Lower leg skin (tissue), 4 donors: ENCODE results near the gene ZNF185. TPM values are rescaled to one million over a fixed set of nuclear protein-coding genes. Genes with fewer than 3 reads are reported as not detected.

Source experiments
- DNase-seq, 2 donors: peaks; one replicate each; pipeline ENCODE4 v3.0.0-alpha.2; 2019; ENCODE audit warnings: low spot score in 2 of 2
- H3K4me3 ChIP-seq: fragments of 200-600 bp; sonication (generic); 2 replicates; pipeline ENCODE4 v1.5.1; 2017; ENCODE audit warnings: mild to moderate bottlenecking, low read depth; ENCODE audit not compliant: poor library complexity, severe bottlenecking
- POLR2A ChIP-seq, 2 donors: fragments of 450-650 bp; IDR thresholded peaks; one replicate each; pipeline ENCODE4 v1.6.1; 2016 to 2017; ENCODE audit warnings: antibody characterized with exemption in 2 of 2, mild to moderate bottlenecking in 1 of 2, moderate library complexity in 1 of 2
- WGBS, 2 donors: methylation state at CpG; one replicate each; pipeline ENCODE4 v1.1.5; 2018; 5-methylcytosine and 5-hydroxymethylcytosine counted together
- intact Hi-C: fragments of 100-400 bp; cut with DNase I; formaldehyde crosslinking; loops from one replicate; pipeline ENCODE4 v1.15.0; 2023; ENCODE audit warnings: low total_unique reads
- total RNA-seq, 4 donors: library from RNA; depleted of rRNA; stranded (reverse); fragments of >200 nt; gene quantifications; one replicate each; pipeline ENCODE4 v1.1.0, GENCODE V29; 2016
- TF ChIP-seq, protein P1 (sequence below), 3 donors: fragments of 450-650 bp; IDR thresholded peaks; one replicate each; pipeline ENCODE4 v1.5.1; 2016; ENCODE audit warnings: antibody characterized with exemption in 3 of 3, mild to moderate bottlenecking in 3 of 3, moderate library complexity in 2 of 3

The ZNF185 gene
- total RNA-seq, 4 donors from 2014 or later, result 58.8 to 77.1 (median 72.1) TPM

DNA sequence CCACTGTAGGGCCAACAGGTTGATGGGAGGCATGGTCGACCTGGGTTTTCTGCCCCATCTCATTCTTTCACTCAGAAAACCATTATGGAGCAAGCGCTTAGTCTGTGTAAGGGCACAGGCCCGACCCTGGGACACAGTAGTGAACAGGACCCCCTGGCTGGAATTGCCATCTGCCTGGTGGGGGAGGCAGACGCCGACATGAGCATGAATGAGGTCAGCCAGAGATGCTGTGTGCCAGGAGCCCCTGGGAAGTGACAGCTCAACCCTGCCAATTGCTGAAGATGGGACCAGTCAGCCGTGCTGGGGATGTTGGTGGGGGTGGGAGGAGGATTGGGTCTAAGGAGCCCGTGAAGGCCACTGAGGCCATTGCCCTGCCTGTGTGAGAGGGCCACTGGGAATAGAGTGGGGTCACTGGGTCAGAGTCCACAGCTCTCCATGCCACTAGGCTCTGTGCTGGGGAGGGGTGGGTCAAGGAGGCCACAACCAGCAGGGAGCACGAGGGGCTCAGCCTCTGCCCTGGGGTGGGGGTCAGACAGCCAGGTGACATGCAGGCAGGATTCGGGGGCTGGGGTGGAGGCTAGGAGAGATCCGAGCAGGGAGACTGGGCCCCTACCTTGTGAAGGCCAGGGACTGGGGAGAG is 31.0 kb downstream of the ZNF185 start:
- intact Hi-C loops, result no loop called here
- no peak for TF ChIP-seq POLR2A (IDR thresholded peaks at IDR 0.05)
- TF ChIP-seq, protein P1, sequence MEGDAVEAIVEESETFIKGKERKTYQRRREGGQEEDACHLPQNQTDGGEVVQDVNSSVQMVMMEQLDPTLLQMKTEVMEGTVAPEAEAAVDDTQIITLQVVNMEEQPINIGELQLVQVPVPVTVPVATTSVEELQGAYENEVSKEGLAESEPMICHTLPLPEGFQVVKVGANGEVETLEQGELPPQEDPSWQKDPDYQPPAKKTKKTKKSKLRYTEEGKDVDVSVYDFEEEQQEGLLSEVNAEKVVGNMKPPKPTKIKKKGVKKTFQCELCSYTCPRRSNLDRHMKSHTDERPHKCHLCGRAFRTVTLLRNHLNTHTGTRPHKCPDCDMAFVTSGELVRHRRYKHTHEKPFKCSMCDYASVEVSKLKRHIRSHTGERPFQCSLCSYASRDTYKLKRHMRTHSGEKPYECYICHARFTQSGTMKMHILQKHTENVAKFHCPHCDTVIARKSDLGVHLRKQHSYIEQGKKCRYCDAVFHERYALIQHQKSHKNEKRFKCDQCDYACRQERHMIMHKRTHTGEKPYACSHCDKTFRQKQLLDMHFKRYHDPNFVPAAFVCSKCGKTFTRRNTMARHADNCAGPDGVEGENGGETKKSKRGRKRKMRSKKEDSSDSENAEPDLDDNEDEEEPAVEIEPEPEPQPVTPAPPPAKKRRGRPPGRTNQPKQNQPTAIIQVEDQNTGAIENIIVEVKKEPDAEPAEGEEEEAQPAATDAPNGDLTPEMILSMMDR (IDR thresholded peaks at IDR 0.05), result no peak

DNA sequence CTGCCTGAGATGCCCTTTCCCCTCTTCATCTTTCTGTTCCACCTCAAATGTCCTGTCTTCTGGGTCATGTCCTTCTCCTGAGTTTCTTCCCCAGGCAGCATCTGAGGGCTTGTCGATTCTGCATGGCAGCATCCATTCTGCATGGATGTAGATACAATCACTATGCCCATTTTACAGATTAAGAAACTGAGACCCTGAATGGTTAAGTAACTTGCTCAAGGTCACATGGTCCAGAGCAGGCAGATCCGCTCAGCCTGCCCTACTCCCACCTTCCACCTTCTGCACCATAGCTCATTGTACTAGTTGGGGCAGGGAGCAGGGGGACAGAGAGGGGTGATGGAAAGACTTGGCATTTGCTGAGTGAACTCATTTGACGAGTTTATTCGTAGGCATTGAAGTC is 32.0 kb downstream of the ZNF185 start:
- no peak for DNase-seq
- intact Hi-C loops, result no loop called here
- TF ChIP-seq, protein P1 (IDR thresholded peaks at IDR 0.05), result no peak
- WGBS, 2 donors, result 76 to 96% methylated on average over 4 of the region's 4 CpGs
- no peak overlapping the region for H3K4me3 ChIP-seq

More for the DNA sequence above, 31.0 kb downstream of the ZNF185 start:
- WGBS, 2 donors, result 65 to 80% methylated on average over 3 to 10 of the region's 10 CpGs
- H3K4me3 ChIP-seq, result no peak overlapping the region
- DNase-seq, result no peak

GRCh38 chrX:152930516-152930915 is 32.6 kb downstream of the ZNF185 start:
- TF ChIP-seq, protein P1 (IDR thresholded peaks at IDR 0.05), result no peak
- TF ChIP-seq POLR2A (IDR thresholded peaks at IDR 0.05), result no peak
- no peak overlapping the region for H3K4me3 ChIP-seq
- 68 to 97% methylated on average over 4 of the region's 4 CpGs for WGBS, 2 donors
- intact Hi-C loops, result no loop called here
- no peak for DNase-seq

GRCh38 chrX:152932144-152932543 is 34.3 kb downstream of the ZNF185 start:
- H3K4me3 ChIP-seq, result no peak overlapping the region
- DNase-seq, result no peak
- intact Hi-C loops, result no loop called here
- WGBS, 2 donors, result 91 to 94% methylated on average over 6 of the region's 6 CpGs
- no peak for TF ChIP-seq POLR2A (IDR thresholded peaks at IDR 0.05)
- TF ChIP-seq, protein P1 (IDR thresholded peaks at IDR 0.05), result no peak

- H3K4me3 ChIP-seq, result no peak overlapping the region
- TF ChIP-seq, protein P1 (IDR thresholded peaks at IDR 0.05), result no peak
- 87 to 95% methylated on average over 3 to 8 of the region's 8 CpGs for WGBS, 2 donors
- intact Hi-C loops, result no loop called here
- no peak for DNase-seq
Observed at GRCh38 chrX:152932598-152933175, 34.8 kb downstream of the ZNF185 start.

- no peak for DNase-seq
- TF ChIP-seq, protein P1 (IDR thresholded peaks at IDR 0.05), result no peak
- TF ChIP-seq POLR2A (IDR thresholded peaks at IDR 0.05), result no peak
- intact Hi-C loops, result no loop called here
- 80 to 94% methylated on average over 2 of the region's 2 CpGs for WGBS, 2 donors
- no peak overlapping the region for H3K4me3 ChIP-seq
Observed at GRCh38 chrX:152936306-152936705, 38.4 kb downstream of the ZNF185 start.
